Smooth muscle cell (in vitro differentiated cells): Measurements from ENCODE around the gene REV3L. TPM values are rescaled to one million over a fixed set of nuclear protein-coding genes. Genes with fewer than 3 reads are reported as not detected.

Experiments used
- DNase-seq: peaks from one replicate; lab custom pipeline; 2025; ENCODE audit not compliant: unreplicated experiment; lab: John Stamatoyannopoulos, UW
- H2AFZ ChIP-seq: fragments of 200-600 bp; sonication (generic); 2 replicates; pipeline ENCODE4 v1.6.0; 2016; ENCODE audit warnings: antibody characterized with exemption, low read depth, mild to moderate bottlenecking
- H3F3A ChIP-seq: fragments of 200-600 bp; sonication (generic); 2 replicates; pipeline ENCODE4 v1.6.0; 2017; ENCODE audit warnings: antibody characterized with exemption, low read depth
- H3K27ac ChIP-seq: fragments of 200-600 bp; sonication (generic); 2 replicates; pipeline ENCODE4 v1.5.1; 2016; ENCODE audit warnings: low read depth, mild to moderate bottlenecking
- H3K27me3 ChIP-seq: fragments of 200-600 bp; sonication (generic); 2 replicates; pipeline ENCODE4 v1.6.1; 2016; ENCODE audit warnings: low read depth, mild to moderate bottlenecking
- H3K36me3 ChIP-seq: fragments of 200-600 bp; sonication (generic); 2 replicates; pipeline ENCODE4 v1.5.1; 2016; ENCODE audit warnings: low read depth
- H3K4me1 ChIP-seq: fragments of 200-600 bp; sonication (generic); 2 replicates; pipeline ENCODE4 v1.5.1; 2016; ENCODE audit warnings: low read depth
- H3K4me2 ChIP-seq: fragments of 200-600 bp; sonication (generic); 2 replicates; pipeline ENCODE4 v1.6.0; 2016; ENCODE audit warnings: mild to moderate bottlenecking
- H3K4me3 ChIP-seq: fragments of 200-600 bp; sonication (generic); 2 replicates; pipeline ENCODE4 v1.5.1; 2016; ENCODE audit warnings: mild to moderate bottlenecking
- H3K79me2 ChIP-seq: fragments of 200-600 bp; sonication (generic); 2 replicates; pipeline ENCODE4 v1.6.0; 2016; ENCODE audit warnings: low read depth, mild to moderate bottlenecking
- H3K9ac ChIP-seq: fragments of 200-600 bp; sonication (generic); 2 replicates; pipeline ENCODE4 v1.6.0; 2016; ENCODE audit warnings: low read depth
- H3K9me3 ChIP-seq: fragments of 200-600 bp; sonication (generic); replicated peaks from 2 replicates; pipeline ENCODE4 v1.5.1; 2016; ENCODE audit warnings: low read depth
- H4K20me1 ChIP-seq: fragments of 200-600 bp; sonication (generic); 2 replicates; pipeline ENCODE4 v1.6.0; 2016; ENCODE audit warnings: low read depth
- WGBS: methylation state at CpG from one replicate; pipeline ENCODE4 v1.1.7; 2016; ENCODE audit warnings: low lambda C conversion rate; 5-methylcytosine and 5-hydroxymethylcytosine counted together
- polyA plus RNA-seq: library from polyadenylated mRNA; unstranded; fragments of >200 nt; fragmentation: Nextera tagmentation; extraction: Ambion mirVana; gene quantifications from 2 replicates; pipeline ENCODE4 v1.2.1, GENCODE V29; 2016
- total RNA-seq: library from RNA; depleted of rRNA; stranded (reverse); fragments of >200 nt; gene quantifications from 2 replicates; pipeline ENCODE4 v1.2.3, GENCODE V29; 2014
- TF ChIP-seq, protein P1 (sequence below): fragments of 200-600 bp; sonication (generic); IDR thresholded peaks from 2 replicates; pipeline ENCODE4 v1.5.1; 2017; ENCODE audit warnings: borderline replicate concordance, mild to moderate bottlenecking, antibody characterized with exemption; ENCODE audit not compliant: insufficient read depth, poor library complexity, severe bottlenecking

Gene REV3L
- total and polyA plus RNA-seq, 2 experiments from 2014 or later = 6.9 to 19.8 TPM

DNA sequence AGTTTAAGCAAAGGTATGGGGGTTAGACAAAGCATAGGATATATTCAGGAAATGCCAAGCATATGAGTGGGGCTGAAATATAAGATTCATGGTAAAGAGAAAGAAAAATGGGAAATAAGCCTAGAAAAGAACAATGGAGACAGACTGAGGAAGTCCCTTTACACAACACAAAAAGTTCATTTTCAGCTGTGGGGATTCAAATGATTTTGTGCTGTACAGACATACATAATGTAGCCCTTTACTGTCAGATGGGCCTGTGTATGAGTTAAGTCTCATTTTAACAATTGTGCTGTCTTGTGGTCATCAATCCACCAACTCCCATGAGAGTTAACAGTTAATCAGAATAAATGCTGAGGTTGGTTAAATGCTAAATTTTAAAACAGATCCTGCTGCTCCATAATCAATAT lies 37.2 kb downstream of the REV3L start:
- Histone ChIP-seq H3K4me3 (no peak overlapping the region), H3K36me3 (no peaks in the 10 kb centered on the region), H3K4me1 (no peaks in the 10 kb centered on the region), H3K9ac (no peak overlapping the region), H3K4me2 (no peak overlapping the region), H3K27me3 (no peaks in the 10 kb centered on the region), H3K79me2 (peaks cover 34% of the 10 kb centered on the region), H3K9me3 (no peaks in the 10 kb centered on the region), H4K20me1 (peaks cover 64% of the 10 kb centered on the region), H3F3A (no peaks in the 10 kb centered on the region), H3K27ac (no peak overlapping the region), H2AFZ (no peak overlapping the region)
- no peak for DNase-seq
- TF ChIP-seq, protein P1, sequence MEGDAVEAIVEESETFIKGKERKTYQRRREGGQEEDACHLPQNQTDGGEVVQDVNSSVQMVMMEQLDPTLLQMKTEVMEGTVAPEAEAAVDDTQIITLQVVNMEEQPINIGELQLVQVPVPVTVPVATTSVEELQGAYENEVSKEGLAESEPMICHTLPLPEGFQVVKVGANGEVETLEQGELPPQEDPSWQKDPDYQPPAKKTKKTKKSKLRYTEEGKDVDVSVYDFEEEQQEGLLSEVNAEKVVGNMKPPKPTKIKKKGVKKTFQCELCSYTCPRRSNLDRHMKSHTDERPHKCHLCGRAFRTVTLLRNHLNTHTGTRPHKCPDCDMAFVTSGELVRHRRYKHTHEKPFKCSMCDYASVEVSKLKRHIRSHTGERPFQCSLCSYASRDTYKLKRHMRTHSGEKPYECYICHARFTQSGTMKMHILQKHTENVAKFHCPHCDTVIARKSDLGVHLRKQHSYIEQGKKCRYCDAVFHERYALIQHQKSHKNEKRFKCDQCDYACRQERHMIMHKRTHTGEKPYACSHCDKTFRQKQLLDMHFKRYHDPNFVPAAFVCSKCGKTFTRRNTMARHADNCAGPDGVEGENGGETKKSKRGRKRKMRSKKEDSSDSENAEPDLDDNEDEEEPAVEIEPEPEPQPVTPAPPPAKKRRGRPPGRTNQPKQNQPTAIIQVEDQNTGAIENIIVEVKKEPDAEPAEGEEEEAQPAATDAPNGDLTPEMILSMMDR = no peak

DNA sequence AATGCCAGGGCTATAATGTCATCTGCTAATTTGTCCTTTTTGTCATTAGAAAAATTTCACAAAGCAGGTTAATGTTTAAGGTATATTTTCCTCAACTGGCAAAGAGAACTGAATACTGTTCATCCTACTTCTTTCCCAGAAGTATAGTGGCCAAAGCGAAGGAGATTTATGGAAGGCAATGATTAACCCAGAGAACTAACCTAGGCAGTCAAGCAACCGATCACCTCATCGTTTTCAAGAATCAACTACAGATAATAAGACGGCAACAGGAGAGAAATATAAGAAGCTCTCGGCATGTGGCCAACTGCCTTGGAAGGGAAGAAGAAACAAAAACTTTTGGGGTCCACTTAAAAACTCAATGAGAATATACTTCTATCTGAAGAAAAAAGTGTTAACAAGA lies 38.2 kb downstream of the REV3L start:
- peaks cover 54% of the 10 kb centered on the region for H4K20me1 ChIP-seq
- H3K9ac ChIP-seq = no peak overlapping the region
- H3F3A ChIP-seq = no peaks in the 10 kb centered on the region
- H3K27ac ChIP-seq = no peak overlapping the region
- H3K9me3 ChIP-seq = no peaks in the 10 kb centered on the region
- H2AFZ ChIP-seq = no peak overlapping the region
- H3K79me2 ChIP-seq = peaks cover 34% of the 10 kb centered on the region
- H3K4me2 ChIP-seq = no peak overlapping the region
- no peak for DNase-seq
- H3K27me3 ChIP-seq = no peaks in the 10 kb centered on the region
- over 99% methylated on average over 5 of the region's 5 CpGs for WGBS
- no peaks in the 10 kb centered on the region for H3K4me1 ChIP-seq
- no peaks in the 10 kb centered on the region for H3K36me3 ChIP-seq
- peak overlapping the region; percentile 9 for H3K4me3 ChIP-seq
- TF ChIP-seq, protein P1 = no peak

DNA sequence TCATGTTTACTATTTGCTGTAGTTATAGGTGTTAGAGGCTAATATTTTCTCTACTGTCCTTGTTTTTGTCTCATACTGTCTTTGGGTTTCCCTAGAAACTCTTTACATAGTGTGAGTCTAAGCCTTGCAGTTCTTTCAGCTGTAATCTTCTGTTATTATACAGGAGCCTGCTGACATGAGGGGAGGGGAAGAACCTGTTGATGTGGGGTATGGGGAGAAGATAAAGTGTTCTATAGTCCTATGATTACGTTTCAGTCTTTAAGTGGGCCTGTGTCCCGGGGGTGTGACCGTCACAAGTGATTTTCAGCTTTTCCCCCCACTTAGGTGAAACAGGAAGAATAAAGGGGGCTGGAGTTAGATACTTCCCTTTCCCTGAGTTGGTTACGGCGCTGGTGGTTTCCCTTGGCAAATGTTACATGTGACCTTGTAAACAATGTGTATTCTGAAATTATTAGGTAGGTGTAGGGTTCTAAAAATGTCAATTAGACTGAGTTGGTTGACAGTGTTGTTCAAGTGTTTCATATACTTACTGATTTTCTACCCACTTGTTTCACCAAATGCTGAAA lies 41.3 kb downstream of the REV3L start:
- Histone ChIP-seq H3K79me2 (peaks cover 32% of the 10 kb centered on the region), H3K36me3 (peaks cover 2% of the 10 kb centered on the region), H3K4me3 (no peak overlapping the region), H3K27ac (no peak overlapping the region), H3F3A (no peaks in the 10 kb centered on the region), H2AFZ (no peak overlapping the region), H3K9me3 (no peaks in the 10 kb centered on the region), H3K9ac (no peak overlapping the region), H3K4me1 (no peaks in the 10 kb centered on the region), H4K20me1 (peaks cover 37% of the 10 kb centered on the region), H3K4me2 (no peak overlapping the region), H3K27me3 (no peaks in the 10 kb centered on the region)
- WGBS = 96% methylated on average over 5 of the region's 5 CpGs
- TF ChIP-seq, protein P1 = no peak
- DNase-seq = no peak

DNA sequence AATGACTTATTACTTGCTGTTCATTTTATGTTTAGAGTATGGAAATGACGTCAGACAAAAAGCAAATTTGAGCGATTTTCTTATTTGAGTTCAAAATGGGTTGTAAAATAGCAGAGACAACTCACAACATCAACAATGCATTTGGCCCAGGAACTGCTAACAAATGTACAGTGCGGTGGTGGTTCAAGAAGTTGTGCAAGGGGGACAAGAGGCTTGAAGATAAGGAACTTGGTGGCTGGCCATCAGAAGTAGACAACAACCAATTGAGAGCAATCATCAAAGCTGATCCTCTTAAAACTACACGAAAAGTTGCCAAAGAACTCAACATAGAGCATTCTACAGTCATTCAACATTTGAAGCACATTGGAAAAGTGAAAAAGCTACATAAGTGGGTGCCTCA lies 43.8 kb downstream of the REV3L start:
- Histone ChIP-seq H4K20me1 (peaks cover 21% of the 10 kb centered on the region), H3K9me3 (no peaks in the 10 kb centered on the region), H3K27ac (no peak overlapping the region), H3K4me2 (no peak overlapping the region), H3K79me2 (peaks cover 47% of the 10 kb centered on the region), H2AFZ (no peak overlapping the region), H3K36me3 (peaks cover 4% of the 10 kb centered on the region), H3K9ac (no peak overlapping the region), H3K4me3 (no peak overlapping the region), H3K4me1 (no peaks in the 10 kb centered on the region), H3F3A (no peaks in the 10 kb centered on the region), H3K27me3 (no peaks in the 10 kb centered on the region)
- TF ChIP-seq, protein P1 = no peak
- no peak for DNase-seq
- 96% methylated on average over 4 of the region's 4 CpGs for WGBS
